NCI-H2029 (cell line): ENCODE results near the gene MATN1.

ENCODE experiments used
- DNase-seq: peaks from one replicate; lab custom pipeline; 2025; lab: John Stamatoyannopoulos, UW

The MATN1 gene

DNA sequence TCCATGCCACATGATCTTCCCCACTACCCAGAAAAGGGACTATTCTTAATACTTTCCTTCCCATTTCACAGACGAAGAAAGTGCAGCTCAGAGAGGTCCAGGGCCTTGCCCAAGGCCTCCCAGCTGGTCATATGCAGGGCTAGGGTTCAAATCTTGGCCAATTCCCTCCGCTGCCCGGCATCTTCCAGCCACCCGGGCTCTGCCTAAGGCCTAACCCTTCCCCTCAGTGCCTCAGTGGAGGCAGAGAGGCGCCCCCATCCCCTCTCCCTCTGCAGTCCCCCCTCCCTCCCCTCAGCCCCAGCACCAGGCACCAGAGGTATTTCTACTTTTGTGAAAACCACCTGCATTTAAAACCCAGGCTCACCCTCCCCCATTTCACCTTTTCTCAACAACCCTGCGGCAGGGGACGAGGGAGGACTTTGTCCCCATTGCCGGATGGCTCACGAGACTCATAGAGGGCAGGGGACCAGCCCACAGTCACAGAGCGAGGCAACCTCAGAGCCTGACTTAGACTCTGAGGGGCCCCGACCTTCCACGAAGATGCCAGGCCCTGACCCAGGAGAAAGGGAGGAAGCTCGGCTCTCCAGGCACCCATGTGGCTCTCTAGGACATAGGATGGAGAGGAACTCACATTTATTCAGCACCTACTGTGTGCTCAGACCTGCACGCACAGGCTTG, 21.9 kb upstream of the MATN1 start:
- DNase-seq: no peak

DNA sequence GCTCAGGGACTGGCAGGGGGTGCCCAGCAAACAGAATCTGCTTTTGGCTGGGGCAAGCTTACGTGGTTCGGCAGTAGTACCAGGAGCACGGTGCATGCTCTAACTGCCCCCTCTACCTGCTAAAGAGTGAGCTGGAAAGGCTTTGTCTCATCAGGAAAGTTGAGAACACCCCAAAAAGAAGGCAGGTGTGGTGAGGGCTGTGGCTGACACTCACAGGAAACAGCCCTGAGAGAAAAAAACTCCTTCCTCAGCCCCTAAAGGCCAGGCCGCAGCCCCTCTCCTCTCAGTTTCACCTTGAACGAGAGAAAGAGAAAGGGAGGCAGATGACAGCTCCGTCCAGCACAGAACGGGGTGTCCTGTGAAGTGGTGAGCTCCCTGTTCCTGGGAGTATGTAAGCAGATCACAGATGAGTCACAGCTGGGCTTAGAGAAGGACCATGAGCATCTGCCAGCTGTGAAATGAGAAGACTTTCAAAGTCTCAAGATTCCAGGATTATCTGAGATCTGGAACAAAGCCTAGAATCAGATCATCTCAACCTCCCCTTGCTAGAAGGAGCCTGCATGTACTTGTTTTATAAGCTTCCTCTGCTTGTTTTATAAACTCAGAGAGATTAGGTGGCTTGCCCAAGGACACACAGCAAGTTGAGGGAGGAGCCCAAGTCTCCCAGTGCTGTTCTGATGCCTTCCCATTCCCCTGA, 20.8 kb upstream of the MATN1 start:
- DNase-seq: no peak

DNA sequence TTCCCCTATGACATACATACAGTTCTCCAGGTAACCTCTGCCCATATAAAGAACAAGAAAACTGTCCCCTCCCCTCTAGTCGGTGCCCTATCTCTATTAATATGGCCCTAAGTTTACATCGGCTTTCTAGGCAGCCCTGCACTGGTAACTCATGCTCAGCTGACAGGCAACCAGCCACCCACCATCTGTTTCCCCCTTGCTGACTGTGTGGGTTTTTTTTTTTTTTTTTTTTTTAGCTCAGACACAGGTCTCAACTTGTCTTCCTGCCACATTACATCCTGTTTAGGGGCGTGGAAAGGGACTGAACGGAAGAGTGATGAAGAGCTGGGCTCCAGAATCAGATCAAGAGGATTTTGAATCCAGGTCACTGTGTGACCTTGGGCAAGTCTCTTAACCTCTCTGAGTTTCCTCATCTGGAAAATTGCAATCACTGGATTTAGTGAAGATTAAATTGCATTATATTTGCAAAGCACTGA, 20.2 kb upstream of the MATN1 start:
- no peak for DNase-seq

DNA sequence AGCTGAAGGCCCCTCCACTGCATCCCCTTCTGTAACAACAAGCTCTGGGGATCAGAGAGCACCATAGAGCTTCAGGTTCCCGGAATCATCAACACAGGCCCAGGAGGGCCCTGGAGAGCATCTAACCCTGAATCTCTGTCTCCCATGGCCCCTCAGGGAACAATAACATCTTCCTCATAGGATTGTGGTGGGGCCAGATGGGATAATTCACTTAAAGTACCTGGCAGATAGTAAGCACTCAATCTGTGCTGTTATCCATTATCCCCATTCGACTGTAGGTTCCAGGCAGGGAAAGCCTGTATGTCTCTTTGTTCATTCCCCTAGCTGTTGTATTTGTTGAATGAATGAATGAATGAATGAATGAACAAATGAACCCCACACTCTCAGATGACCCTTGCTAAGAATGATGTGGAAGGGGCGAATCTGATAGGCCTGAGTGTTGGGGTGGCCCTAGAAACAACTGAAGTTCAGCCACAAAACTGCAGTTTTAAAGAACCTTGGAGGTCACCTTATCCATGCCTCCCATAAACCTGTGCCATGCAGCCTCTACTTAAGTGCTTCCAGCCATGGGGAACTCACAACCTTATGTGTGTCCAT, 19.7 kb upstream of the MATN1 start:
- no peak for DNase-seq

DNA sequence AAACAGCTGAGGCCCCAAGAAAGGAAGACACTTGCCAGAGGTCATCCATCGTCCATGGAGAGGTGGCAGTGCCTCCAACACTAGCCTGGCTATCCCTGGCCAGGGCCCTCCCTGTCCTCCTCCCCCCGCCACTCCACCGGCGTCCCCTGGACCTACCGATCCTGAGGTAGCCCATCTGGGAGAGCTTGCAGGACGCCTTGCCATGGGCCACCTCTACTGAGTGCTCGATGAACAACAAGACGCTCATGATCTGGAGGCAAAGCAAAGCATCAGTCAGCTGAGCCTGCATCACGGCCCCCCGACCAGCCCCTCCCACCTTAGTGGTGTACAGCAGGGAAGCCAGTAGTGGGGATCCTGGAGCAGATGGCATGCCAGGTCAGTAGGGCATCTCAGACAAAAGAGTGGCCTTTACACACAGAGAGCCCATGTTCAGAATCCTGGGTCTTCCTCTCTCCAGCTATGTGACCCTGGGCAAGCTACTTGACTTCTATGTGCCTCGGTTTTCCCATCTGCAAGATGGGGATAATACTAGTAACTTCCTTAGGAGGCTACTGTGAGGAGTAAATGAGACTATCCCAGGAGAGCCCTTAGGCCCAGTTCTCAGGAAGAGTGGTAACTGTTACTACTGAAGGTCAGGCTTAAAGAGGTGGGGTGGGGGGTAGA, 19.0 kb upstream of the MATN1 start:
- no peak for DNase-seq

DNA sequence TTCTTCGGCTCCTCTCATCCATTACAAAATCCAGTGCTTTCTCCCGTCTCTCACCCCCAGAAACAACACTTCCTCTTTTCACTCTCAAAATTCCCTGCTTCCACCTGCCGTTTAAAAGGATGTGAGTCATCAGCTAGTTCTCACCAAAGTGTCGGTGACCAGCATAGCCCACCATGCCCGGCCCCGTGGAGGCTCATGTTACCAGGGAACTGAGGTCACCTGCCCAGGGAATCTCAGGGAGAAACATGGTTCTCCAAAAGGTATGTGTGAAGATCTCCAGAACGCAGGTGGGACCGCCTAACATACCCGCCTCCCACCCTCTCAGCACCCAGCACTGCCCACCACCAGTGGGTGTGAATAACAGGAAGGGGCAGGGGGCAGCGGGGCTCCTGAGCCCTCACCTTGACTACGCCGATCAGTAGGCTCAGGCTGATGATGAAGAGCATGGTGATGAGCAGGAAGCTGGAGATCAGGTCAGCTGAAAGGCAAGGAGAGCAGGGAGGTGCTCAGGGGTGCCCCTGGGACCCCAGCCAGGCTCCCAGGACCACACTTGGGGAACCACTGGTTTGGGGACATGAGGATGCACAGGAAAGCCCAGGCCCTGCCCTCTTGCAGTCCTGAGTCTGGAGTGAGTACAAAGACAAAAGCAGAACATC, 18.0 kb upstream of the MATN1 start:
- no peak for DNase-seq

DNA sequence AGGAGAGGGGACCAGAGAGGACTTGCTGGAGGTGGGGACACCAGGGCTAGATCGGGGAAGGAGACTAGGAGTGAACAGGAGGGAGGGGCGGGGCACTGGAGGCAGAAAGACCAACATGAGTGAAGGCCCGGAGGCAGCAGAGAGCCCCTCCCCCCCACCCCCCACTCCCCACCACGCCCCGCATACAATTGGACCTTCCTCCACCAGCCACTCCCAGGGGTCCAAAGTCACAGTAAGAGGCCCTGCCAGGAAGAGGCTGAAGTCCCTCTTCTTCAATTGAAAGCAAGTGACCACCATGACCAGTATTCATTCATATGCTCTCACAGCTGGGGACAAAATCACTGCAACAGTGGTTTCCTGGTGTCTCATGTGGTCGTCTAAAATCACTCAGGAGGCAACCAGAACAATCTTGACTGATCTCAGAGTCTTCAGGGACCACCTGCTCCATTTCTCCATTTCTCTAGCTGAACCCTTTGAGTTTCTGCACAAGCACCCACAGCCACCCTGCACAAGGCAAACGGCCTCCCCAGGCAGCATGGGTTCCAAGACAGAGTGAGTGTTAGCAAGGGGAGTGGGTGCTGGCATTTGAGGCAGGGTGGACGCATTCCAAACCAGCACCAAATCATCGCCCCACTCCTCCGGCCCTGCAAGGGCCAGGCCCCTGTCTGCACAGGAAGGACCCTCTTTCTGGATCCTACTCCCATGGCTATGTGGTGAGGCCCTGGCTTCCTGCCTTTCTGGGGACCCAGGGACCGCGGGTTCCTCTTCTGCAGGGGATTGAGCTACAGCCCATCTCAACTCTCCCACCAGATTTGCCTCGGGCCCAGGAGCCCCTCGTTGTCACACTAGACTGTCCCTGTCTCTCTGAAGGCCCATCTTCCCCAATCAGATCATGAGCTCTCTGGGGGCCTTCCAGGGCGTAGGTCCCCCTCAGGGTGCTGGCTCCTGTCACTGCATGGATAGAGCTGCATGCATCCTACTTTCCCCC, 17.2 kb upstream of the MATN1 start:
- DNase-seq: no peak

DNA sequence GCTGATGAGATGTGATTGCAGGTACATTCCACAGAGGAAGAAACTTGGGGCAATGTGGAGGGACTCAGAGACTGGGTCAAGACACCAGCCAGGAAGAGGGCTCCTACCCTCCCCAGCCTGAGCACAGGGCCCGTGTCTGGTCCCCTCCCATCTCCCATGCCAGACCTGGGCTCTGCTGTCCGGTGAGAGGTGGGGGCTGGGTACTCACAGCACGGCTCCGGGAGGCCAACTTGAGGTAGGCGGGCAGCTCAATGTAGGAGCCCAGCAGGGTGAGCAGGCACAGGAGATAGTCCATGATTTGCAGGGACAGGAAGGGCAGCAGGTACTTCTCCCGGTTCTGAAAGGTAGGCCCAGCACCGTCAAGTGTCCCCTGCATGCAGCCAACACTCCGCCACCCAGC, 16.2 kb upstream of the MATN1 start:
- no peak for DNase-seq

DNA sequence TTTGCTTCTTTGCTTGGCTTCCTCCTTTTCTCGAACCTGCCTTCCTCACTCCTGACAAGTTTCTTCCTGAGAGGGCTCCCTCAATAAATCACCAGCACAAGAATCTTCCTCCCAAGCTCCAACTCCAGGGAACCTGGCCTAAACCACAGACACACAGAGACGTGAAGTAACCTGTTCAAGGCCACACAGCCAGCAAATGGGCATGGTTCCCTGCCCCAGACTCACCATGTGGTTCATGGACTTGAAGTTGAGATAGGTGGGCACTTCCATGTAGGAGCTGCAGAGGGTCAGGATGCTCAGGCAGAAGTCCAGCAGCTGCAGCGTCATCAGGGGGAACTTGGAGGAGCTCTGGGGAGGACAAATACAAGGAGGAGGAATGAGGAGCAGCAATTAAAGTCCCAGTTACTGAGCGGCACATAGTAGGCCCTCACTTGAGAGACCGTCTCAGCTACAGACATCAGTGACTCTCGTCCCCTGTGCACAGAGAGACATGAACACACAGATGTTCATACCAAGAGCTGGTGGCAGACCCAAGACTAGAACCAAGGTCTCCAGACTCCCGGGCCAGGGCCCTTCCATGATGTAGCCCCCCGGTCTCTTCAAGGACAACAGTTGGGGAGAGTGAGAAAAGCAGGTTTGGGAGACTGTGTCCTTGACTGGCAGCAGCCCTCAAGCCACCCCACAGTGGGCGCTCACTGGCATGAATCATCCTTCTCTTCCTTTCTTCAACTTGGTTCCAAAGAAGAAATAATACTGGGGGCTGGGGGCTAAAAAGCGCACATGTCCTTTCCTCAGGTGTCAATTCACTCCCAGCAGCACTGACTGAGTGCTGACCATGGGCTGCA, 15.6 kb upstream of the MATN1 start:
- no peak for DNase-seq

DNA sequence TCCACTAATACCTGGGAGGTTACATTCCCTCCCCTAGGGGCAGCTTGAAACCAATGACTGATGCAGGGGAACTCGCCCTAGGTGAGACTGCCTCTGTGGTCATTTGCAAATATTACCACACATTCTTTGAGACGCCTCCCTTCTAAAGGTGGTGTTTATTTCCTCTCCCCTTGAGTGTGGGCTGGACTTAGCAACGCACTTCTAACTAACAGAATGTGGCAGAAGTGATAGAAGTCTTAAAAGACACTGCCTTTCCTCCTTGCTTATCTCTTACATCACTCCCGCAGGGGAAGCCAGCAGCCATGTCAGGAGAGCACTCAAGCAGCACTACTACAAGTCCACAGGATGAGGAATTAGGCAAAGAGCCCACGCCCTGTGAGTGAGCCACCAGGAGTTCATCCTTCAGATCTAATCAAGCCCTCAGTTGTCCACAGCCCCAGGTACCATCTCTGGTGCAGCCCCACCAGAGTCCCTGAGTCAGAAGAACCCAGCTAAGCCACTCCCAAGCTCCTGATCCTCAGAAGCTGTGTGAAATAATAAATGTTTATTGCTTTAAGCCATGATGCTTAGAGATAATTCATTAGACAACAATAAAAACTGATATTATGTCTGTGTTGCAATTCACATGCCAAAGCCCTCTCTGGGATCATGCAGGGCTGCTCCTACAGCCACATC, 14.8 kb upstream of the MATN1 start:
- no peak for DNase-seq

DNA sequence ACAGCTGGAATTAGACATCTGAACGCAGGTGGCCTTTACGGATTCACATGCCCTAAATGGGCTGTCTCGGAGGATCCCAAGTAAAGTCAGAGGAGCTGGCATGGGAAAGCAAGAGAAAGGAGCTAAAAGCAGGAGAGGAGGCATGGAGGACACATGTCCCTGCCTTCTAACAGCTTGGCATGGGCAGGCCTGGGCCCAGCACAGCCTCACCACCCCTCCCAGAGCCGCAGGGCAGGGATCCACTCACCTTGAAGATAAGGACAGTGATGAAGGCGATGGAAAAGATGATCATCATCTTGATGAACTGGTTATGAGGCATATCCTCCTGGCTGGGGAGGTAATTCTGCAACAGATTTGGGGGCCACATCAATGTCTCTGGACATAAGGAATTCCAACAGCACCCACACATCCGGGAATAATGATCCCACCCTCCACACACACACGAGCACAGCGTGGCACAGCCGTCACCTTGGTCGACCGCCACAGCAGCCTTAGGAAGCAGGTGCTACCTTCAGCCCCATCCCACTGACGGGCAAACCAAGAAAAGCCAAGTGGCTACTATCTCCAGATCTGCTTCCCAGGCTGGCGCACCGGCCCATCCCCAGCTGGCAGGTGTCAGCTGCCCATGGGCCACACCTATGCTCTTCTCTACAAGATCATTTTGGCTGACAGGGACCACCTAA, 14.1 kb upstream of the MATN1 start:
- no peak for DNase-seq

DNA sequence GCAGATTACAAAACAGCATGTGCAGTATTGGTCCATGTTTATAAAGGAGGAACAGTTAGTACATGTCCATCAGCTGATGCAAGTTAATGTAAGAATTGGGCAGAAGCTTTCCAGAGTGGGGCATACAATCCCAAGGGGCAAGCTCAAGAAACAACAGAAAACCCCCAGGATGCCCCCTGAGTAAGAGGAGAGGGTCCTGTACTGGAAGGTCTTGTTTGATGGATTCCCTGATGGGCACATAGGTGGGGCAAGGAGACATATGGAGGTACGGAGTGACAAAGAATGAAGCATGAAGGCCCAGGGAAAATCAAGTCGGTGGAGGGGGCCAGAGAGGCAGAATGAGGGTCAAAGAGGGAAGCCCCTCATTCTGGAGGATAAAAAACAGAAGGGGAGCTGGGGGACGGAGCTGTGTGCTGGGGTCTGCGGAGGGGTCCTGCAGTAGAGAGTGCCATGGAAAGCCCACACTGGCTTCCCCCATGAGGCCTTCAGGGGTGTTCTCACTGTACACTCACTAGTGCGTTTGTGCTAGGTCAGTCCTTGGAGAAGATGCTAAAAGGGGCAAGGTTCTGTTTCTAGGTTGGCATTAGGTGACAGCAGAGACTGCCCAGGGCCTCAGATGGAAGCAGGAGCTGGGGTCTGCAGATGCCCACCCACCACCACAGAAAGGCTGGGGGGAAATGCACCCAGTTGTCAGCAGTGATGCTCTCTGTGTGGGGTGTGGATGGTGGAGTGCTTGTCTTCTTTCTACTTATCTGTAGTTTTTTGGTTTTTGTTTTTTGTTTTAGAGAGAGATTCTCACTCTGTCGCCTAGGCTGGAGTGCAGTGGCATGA, 12.5 kb upstream of the MATN1 start:
- no peak for DNase-seq

DNA sequence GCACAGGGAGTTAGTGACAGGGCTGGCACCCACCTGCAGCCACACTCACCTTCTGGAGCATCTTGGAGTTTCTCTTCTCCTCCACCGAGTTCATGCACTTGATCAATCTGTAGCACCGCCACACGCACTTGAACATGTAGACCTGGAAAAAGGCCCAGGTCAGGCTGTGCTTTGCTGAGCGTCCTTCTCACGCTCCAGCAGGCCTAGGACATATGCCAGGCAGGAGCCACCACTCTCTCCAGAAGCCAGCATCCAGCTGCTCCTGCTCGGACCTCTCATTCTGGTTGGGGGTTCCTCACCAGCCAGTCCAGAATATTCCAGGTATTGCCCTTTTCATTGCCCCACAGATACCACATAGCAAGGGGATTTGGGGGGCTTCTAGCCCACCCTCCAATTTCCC, 11.7 kb upstream of the MATN1 start:
- DNase-seq: peak; percentile 17

DNA sequence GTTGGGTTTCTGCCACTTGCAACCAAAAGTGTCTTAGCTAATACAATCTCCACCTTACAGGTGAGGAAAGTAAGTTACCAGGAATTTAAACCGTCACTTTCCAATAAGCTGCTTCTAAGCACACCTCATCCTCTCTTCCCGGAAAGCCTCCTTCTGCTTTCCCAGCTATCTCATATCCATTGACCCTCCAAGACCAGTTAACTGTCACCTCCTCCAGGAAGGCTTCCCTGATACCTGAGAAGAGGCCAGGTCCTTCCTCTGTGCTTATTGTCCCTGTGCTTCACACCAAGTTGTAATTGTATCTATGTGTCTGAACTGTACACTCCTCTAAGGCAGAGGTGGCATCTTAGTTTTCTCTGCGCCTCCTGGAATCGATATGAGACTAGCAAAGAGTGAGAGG, 11.2 kb upstream of the MATN1 start:
- DNase-seq: no peak

DNA sequence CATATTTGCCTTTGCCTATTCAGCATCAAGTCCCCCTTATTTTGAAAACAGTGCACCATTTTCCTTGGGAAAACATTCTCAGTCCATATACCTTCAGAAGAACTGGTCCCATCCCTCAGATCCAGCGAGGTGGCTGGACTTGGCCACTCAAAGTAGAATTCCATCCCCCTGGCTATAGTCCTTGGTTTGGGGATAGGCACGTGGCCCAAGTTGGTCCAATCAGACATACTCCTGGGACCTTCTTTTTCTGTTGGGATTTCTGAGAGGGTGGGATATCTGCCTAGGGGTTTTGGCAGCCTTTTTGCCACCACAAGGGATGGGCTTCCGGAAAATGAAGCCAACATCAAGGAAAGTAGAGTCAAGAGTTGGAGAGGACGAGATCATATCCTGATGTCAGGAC, 10.7 kb upstream of the MATN1 start:
- no peak for DNase-seq

DNA sequence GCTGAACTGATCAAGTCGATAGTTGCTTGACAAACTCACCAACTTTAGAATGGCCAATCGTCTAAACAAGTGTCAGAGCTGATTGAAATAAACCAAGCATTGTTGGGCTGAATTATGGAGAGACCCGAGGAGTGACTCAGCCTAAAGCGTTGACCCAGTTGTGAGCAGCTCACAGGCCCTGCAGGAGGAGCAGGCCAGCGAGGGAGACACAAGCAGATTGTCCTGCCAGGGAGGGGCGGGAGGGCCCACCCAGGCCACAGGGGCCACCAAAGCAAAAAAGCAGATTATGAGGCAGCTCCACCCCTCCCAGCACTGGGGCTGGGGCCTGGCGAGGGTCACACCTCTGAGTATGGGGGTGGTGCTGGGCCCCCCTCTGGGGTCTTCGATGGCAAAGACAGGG, 10.1 kb upstream of the MATN1 start:
- no peak for DNase-seq

DNA sequence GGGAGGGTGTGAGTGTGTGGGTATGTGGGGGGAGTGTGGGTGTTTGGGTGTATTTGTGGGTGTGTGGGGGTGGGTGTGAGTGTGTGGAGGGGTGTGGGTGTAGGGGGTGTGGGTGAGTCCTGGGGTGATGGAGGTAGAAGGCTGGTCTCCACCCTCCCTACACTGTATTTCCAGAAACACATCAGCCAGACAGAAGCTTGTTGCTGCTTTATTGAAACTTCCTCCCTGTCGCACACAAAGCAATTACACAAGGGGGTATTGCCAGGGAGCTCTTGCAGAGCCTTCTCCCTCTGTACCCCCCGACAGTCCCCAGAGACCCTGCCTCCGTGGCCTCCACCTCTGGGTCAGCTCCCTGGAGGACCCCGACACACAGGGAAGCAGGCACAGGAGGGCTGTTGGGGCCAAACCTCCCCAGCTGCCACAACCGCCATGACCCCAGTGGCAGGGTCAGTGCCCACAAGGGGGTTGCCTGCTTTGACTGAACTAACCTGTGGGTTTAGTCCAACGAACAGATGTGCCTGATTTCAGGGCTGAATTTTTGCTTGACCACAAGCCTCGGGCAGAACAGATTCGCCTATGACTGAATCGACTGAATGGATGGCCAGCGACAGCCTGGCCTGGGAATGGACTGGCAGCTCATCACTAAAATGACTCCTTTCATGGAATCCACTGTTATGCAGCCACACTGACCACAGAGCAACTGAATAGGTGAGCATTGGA, 9.1 kb upstream of the MATN1 start:
- DNase-seq: no peak
